GM12878 (cell line): Measurements from ENCODE around the gene RRAS.

ENCODE experiments used
- BMI1 ChIP-seq: fragments of 450-650 bp; IDR thresholded peaks from 2 replicates; pipeline ENCODE4 v1.6.1; 2016; ENCODE audit warnings: mild to moderate bottlenecking, moderate library complexity, borderline replicate concordance
- CHD2 ChIP-seq: IDR thresholded peaks from 2 replicates; pipeline ENCODE4 v1.6.1; 2011; ENCODE audit warnings: low read depth, low read length, improper control_type of control experiment, borderline replicate concordance
- CTCF ChIP-seq, 3 experiments: IDR thresholded peaks in 2 of 3; conservative IDR thresholded peaks in 1 of 3; 2 replicates each; pipeline ENCODE4 v1.5.1; 2011; ENCODE audit warnings: low read depth in 3 of 3, low read length in 3 of 3, mild to moderate bottlenecking in 3 of 3, control low read depth in 2 of 3, moderate library complexity in 2 of 3, inconsistent platforms in 1 of 3, mixed read lengths in 1 of 3; ENCODE audit not compliant: control insufficient read depth in 2 of 3, insufficient read depth in 1 of 3; ENCODE audit errors: extremely low read depth in 1 of 3
- EZH2 ChIP-seq: IDR thresholded peaks from 2 replicates; pipeline ENCODE4 v1.6.1; 2012; ENCODE audit warnings: low read depth, mild to moderate bottlenecking, control low read depth, inconsistent platforms, low read length, borderline replicate concordance; ENCODE audit not compliant: control insufficient read depth
- HDAC6 ChIP-seq: fragments of 200-600 bp; sonication (generic); IDR thresholded peaks from one replicate; pipeline ENCODE4 v1.8.0; 2017; ENCODE audit warnings: antibody characterized with exemption; ENCODE audit not compliant: unreplicated experiment
- POLR2A ChIP-seq: IDR thresholded peaks from 2 replicates; pipeline ENCODE4 v1.6.1; 2011; ENCODE audit warnings: low read depth, mild to moderate bottlenecking, low read length
- RBBP5 ChIP-seq: fragments of 200-600 bp; sonication (generic); conservative IDR thresholded peaks from 2 replicates; pipeline ENCODE4 v1.6.1; 2016
- USF1 ChIP-seq: IDR thresholded peaks from 2 replicates; pipeline ENCODE4 v1.6.1; 2011; ENCODE audit warnings: borderline replicate concordance, low read depth, mild to moderate bottlenecking, moderate library complexity, mixed read lengths, low read length; ENCODE audit not compliant: insufficient read depth; ENCODE audit errors: extremely low read length

- TF ChIP-seq POLR2A (no peak), CTCF (IDR thresholded peaks at IDR 0.05 in 2 of 3, conservative IDR thresholded peaks at IDR 0.05 in 1 of 3; ENCODE audit: control insufficient read depth in 2 of 3, extremely low read depth in 1 of 3, insufficient read depth in 1 of 3, low read depth in 3 of 3, low read length in 3 of 3) (no peak), RBBP5 (no peak), CHD2 (no peak), EZH2 (no peak), BMI1 (no peak), USF1 (no peak), HDAC6 (no peak)
Observed at GRCh38 chr19:49616532-49616931, 23.4 kb downstream of the RRAS start.
